ENCODE data around the gene PRRT1B.
"Not testable (repeated sequence)": the region's sequence is repeated elsewhere in the genome, so short reads cannot be mapped to it uniquely, and the experiment has no call there.

PRRT1B gene

GRCh38 chr9:131523086-131523388, 22.3 kb upstream of the PRRT1B start:
- no peak for DNase-seq

GRCh38 chr9:131523451-131524435, 21.6 kb upstream of the PRRT1B start:
- DNase-seq, result no peak

- no peak for DNase-seq
Measured at GRCh38 chr9:131524665-131525315, 20.5 kb upstream of the PRRT1B start.

GRCh38 chr9:131525643-131526565, 19.4 kb upstream of the PRRT1B start:
- no peak for DNase-seq

GRCh38 chr9:131528186-131528585, 17.1 kb upstream of the PRRT1B start:
- DNase-seq, result no peak

GRCh38 chr9:131528886-131529505, 16.3 kb upstream of the PRRT1B start:
- no peak for DNase-seq

GRCh38 chr9:131529597-131530545, 15.5 kb upstream of the PRRT1B start:
- DNase-seq, result no peak

GRCh38 chr9:131530546-131530919, 14.8 kb upstream of the PRRT1B start:
- no peak for DNase-seq

GRCh38 chr9:131530920-131531832, 14.1 kb upstream of the PRRT1B start, which contains the start of gene UCK1:
TSS of gene UCK1 (minus strand) at chr9:131531263. CDS start at chr9:131531174, 89 bp downstream.
- peak; percentile 24 for DNase-seq

- DNase-seq, result no peak
Measured at GRCh38 chr9:131534721-131535237, 10.5 kb upstream of the PRRT1B start.

- DNase-seq, result no peak
Measured at GRCh38 chr9:131537946-131538345, 7.4 kb upstream of the PRRT1B start.

GRCh38 chr9:131539223-131539923, 6.0 kb upstream of the PRRT1B start:
- DNase-seq, result no peak

GRCh38 chr9:131543141-131543540, 2.2 kb upstream of the PRRT1B start:
- DNase-seq, result no peak

- no peak for DNase-seq
Measured at GRCh38 chr9:131545786-131546335, 538 bp downstream of the PRRT1B start.

GRCh38 chr9:131546336-131547084, 1.2 kb downstream of the PRRT1B start:
- DNase-seq, result peak; percentile 17

- not testable (repeated sequence) for DNase-seq
Measured at GRCh38 chr9:131549186-131549585, 3.9 kb downstream of the PRRT1B start.

GRCh38 chr9:131550465-131550864, 5.1 kb downstream of the PRRT1B start:
- not testable (repeated sequence) for DNase-seq

- DNase-seq, result no peak
Measured at GRCh38 chr9:131552030-131552429, 6.7 kb downstream of the PRRT1B start.

Data from NCI-H748 treated with DMSO at 0.1 percent for 48 hours (cell line).